ENCODE data around the gene ADCY1.
"Not testable (repeated sequence)": the region's sequence is repeated elsewhere in the genome, so short reads cannot be mapped to it uniquely, and the experiment has no call there.

DNA sequence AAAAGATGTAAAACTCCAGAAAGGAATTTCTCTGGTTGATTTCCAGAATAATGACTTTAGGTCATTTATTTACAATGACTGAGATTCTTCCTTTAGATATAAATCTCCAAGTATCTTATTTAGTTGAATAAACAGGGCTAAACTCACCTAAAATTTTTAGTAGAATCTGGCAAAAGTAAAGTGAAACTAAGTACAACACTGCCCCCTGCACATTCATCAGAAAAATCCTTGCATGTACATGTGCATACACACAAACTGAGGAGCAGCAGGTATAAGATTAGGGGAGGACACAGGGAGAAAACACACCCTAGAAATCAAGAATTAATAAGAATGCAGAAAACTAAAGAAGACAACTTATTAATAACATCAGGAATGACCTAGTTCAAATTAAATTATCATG is 174.8 kb downstream of the ADCY1 start:
- TF ChIP-seq, protein P1, sequence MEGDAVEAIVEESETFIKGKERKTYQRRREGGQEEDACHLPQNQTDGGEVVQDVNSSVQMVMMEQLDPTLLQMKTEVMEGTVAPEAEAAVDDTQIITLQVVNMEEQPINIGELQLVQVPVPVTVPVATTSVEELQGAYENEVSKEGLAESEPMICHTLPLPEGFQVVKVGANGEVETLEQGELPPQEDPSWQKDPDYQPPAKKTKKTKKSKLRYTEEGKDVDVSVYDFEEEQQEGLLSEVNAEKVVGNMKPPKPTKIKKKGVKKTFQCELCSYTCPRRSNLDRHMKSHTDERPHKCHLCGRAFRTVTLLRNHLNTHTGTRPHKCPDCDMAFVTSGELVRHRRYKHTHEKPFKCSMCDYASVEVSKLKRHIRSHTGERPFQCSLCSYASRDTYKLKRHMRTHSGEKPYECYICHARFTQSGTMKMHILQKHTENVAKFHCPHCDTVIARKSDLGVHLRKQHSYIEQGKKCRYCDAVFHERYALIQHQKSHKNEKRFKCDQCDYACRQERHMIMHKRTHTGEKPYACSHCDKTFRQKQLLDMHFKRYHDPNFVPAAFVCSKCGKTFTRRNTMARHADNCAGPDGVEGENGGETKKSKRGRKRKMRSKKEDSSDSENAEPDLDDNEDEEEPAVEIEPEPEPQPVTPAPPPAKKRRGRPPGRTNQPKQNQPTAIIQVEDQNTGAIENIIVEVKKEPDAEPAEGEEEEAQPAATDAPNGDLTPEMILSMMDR (IDR thresholded peaks at IDR 0.05), result peak in 1 of 4 experiments; percentile 5
- TF ChIP-seq POLR2A (IDR thresholded peaks at IDR 0.05), result not testable (repeated sequence)

All from uterus (tissue), 2 donors.